Measurements from ENCODE around the gene CDH23.

DNA sequence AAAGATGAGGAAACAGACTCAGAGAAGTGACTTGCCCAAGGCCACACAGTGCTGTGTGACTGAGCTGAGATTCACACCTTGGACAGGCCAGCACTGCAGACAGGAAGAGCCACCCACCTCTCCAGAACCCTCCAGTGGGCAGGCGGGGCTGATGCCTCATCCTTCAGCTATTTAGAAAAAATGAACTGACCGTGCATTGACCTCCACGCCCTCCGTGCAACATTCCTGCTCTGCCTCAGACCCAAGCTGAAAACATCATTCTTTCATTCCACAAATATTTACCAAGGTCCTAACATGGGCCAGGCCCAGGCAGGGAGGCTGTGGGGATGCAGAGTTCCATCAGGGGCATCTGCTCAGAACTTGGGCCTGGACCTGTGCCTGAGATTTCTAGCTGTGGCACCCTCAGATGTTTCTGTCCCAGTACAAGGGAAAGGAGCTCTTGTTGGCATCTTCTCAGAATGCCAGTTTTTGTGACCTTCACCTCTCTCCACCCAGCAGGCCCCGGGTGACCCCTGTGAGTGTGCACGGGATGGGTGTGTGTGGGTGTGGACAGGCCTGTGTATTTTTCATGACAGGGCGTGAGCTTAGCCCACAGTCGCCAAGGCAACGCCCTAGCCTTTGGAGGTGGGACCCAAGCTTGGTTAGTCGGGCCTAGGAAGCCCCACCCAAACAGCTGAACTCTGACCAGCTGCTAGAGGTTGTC lies 370.1 kb downstream of the CDH23 start:
- TF ChIP-seq, protein P1, sequence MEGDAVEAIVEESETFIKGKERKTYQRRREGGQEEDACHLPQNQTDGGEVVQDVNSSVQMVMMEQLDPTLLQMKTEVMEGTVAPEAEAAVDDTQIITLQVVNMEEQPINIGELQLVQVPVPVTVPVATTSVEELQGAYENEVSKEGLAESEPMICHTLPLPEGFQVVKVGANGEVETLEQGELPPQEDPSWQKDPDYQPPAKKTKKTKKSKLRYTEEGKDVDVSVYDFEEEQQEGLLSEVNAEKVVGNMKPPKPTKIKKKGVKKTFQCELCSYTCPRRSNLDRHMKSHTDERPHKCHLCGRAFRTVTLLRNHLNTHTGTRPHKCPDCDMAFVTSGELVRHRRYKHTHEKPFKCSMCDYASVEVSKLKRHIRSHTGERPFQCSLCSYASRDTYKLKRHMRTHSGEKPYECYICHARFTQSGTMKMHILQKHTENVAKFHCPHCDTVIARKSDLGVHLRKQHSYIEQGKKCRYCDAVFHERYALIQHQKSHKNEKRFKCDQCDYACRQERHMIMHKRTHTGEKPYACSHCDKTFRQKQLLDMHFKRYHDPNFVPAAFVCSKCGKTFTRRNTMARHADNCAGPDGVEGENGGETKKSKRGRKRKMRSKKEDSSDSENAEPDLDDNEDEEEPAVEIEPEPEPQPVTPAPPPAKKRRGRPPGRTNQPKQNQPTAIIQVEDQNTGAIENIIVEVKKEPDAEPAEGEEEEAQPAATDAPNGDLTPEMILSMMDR (IDR thresholded peaks at IDR 0.05; ENCODE audit: low read depth, low read length, poor library complexity, severe bottlenecking), result no peak
- TF ChIP-seq EZH2phosphoT487 (IDR thresholded peaks at IDR 0.05; ENCODE audit: borderline replicate concordance, low read length), result no peak
